Astrocyte (in vitro differentiated cells and primary cell): ENCODE measurements around the gene ISY1. TPM values are rescaled to one million over a fixed set of nuclear protein-coding genes. Genes with fewer than 3 reads are reported as not detected.
"Not testable (repeated sequence)": the region's sequence is repeated elsewhere in the genome, so short reads cannot be mapped to it uniquely, and the experiment has no call there.

Experiments used
- DNase-seq: peaks from one replicate; pipeline ENCODE4 v3.0.0-alpha.2; 2010; ENCODE audit warnings: low read depth
- FAIRE-seq: peaks from 2 replicates; lab custom pipeline; 2011; peaks lifted over from hg19 to GRCh38; lab: Jason Lieb, UNC
- H2AFZ ChIP-seq: 2 replicates; pipeline ENCODE4 v1.6.0; 2012; ENCODE audit warnings: low read depth, low read length, inconsistent platforms
- H3K27ac ChIP-seq: 2 replicates; pipeline ENCODE4 v1.5.1; 2011; ENCODE audit warnings: low read depth, low read length, inconsistent platforms
- H3K27me3 ChIP-seq: 2 replicates; pipeline ENCODE4 v1.6.0; 2011; ENCODE audit warnings: low read length, inconsistent platforms; ENCODE audit not compliant: insufficient read depth
- H3K36me3 ChIP-seq: 2 replicates; pipeline ENCODE4 v1.5.1; 2011; ENCODE audit warnings: low read length, inconsistent platforms; ENCODE audit not compliant: insufficient read depth
- H3K4me1 ChIP-seq: 2 replicates; pipeline ENCODE4 v1.5.1; 2011; ENCODE audit warnings: low read length, inconsistent platforms; ENCODE audit not compliant: insufficient read depth
- H3K4me2 ChIP-seq: 2 replicates; pipeline ENCODE4 v1.6.0; 2012; ENCODE audit warnings: low read length, inconsistent platforms
- H3K4me3 ChIP-seq: 2 replicates; pipeline ENCODE4 v1.5.1; 2011; ENCODE audit warnings: low read depth, mild to moderate bottlenecking, low read length, inconsistent platforms; ENCODE audit not compliant: insufficient read depth
- H3K79me2 ChIP-seq: 2 replicates; pipeline ENCODE4 v1.6.0; 2012; ENCODE audit warnings: mild to moderate bottlenecking, low read length, inconsistent platforms; ENCODE audit not compliant: insufficient read depth
- H3K9ac ChIP-seq: 2 replicates; pipeline ENCODE4 v1.6.0; 2012; ENCODE audit warnings: mild to moderate bottlenecking, low read length, inconsistent platforms
- H3K9me3 ChIP-seq: 2 replicates; pipeline ENCODE4 v1.5.1; 2012; ENCODE audit warnings: low read depth, mild to moderate bottlenecking, low read length, inconsistent platforms; ENCODE audit not compliant: insufficient read depth
- H4K20me1 ChIP-seq: 2 replicates; pipeline ENCODE4 v1.6.0; 2012; ENCODE audit warnings: low read length, inconsistent platforms; ENCODE audit not compliant: insufficient read depth
- H3K27ac Mint-ChIP-seq: one replicate; pipeline ENCODE4 v1.8.0; 2021; ENCODE audit warnings: mild to moderate bottlenecking, mixed read lengths; ENCODE audit not compliant: unreplicated experiment
- H3K27me3 Mint-ChIP-seq: one replicate; pipeline ENCODE4 v1.8.0; 2021; ENCODE audit warnings: low read depth, mixed read lengths; ENCODE audit not compliant: unreplicated experiment
- H3K36me3 Mint-ChIP-seq: one replicate; pipeline ENCODE4 v1.8.0; 2021; ENCODE audit warnings: low read depth, mixed read lengths; ENCODE audit not compliant: unreplicated experiment
- H3K4me1 Mint-ChIP-seq: one replicate; pipeline ENCODE4 v1.8.0; 2021; ENCODE audit warnings: low read depth, mixed read lengths; ENCODE audit not compliant: unreplicated experiment
- H3K4me3 Mint-ChIP-seq: one replicate; pipeline ENCODE4 v1.8.0; 2021; ENCODE audit warnings: mild to moderate bottlenecking, moderate library complexity, mixed read lengths; ENCODE audit not compliant: unreplicated experiment
- H3K9me3 Mint-ChIP-seq: one replicate; pipeline ENCODE4 v1.8.0; 2021; ENCODE audit warnings: mild to moderate bottlenecking, mixed read lengths; ENCODE audit not compliant: unreplicated experiment
- CTCF ChIP-seq: IDR thresholded peaks from 2 replicates; pipeline ENCODE4 v1.5.1; 2011; ENCODE audit warnings: low read depth, mild to moderate bottlenecking, inconsistent platforms, low read length, moderate library complexity; ENCODE audit not compliant: insufficient read depth
- EZH2 ChIP-seq: IDR thresholded peaks from 2 replicates; pipeline ENCODE4 v1.6.1; 2012; ENCODE audit warnings: mild to moderate bottlenecking, low read length, inconsistent platforms; ENCODE audit not compliant: insufficient read depth
- total RNA-seq: library from RNA; stranded (reverse); gene quantifications from 2 replicates; pipeline ENCODE4 v1.2.1, GENCODE V29; 2021

Gene ISY1
- total RNA-seq, 1 donor from 2014 or later: 26.6 TPM

GRCh38 chr3:129139911-129140310 is 21.0 kb downstream of the ISY1 start:
- no peak overlapping the region for H3K4me2 ChIP-seq
- no peaks in the 10 kb centered on the region for H3K9me3 ChIP-seq
- no peaks in the 10 kb centered on the region for H3K79me2 ChIP-seq
- no peaks in the 10 kb centered on the region for H3K27me3 ChIP-seq
- H3K4me3 Mint-ChIP-seq: no peak overlapping the region
- H3K4me1 Mint-ChIP-seq: no peaks in the 10 kb centered on the region
- TF ChIP-seq CTCF: no peak
- no peak for TF ChIP-seq EZH2
- H3K9ac ChIP-seq: no peak overlapping the region
- H4K20me1 ChIP-seq: no peaks in the 10 kb centered on the region
- no peaks in the 10 kb centered on the region for H3K27me3 Mint-ChIP-seq
- DNase-seq (no peak), FAIRE-seq (no peak)
- no peaks in the 10 kb centered on the region for H3K9me3 Mint-ChIP-seq
- H3K4me3 ChIP-seq: no peak overlapping the region
- H3K27ac Mint-ChIP-seq: no peak overlapping the region
- H3K27ac ChIP-seq: no peak overlapping the region
- H3K36me3 ChIP-seq: peaks cover 10% of the 10 kb centered on the region
- H3K4me1 ChIP-seq: no peaks in the 10 kb centered on the region
- no peaks in the 10 kb centered on the region for H3K36me3 Mint-ChIP-seq
- H2AFZ ChIP-seq: no peak overlapping the region

GRCh38 chr3:129136275-129136674 is 24.6 kb downstream of the ISY1 start:
- H3K36me3 ChIP-seq: peaks cover 33% of the 10 kb centered on the region
- not testable (repeated sequence) for H3K79me2 ChIP-seq, H3K4me3 Mint-ChIP-seq, H3K27me3 Mint-ChIP-seq, H4K20me1 ChIP-seq, H2AFZ ChIP-seq, H3K4me1 Mint-ChIP-seq, H3K9me3 ChIP-seq, H3K27ac Mint-ChIP-seq, H3K27me3 ChIP-seq, H3K9me3 Mint-ChIP-seq, H3K27ac ChIP-seq, FAIRE-seq, H3K9ac ChIP-seq, H3K4me2 ChIP-seq, DNase-seq, H3K4me1 ChIP-seq, H3K4me3 ChIP-seq
- H3K36me3 Mint-ChIP-seq: peaks cover 16% of the 10 kb centered on the region

DNA sequence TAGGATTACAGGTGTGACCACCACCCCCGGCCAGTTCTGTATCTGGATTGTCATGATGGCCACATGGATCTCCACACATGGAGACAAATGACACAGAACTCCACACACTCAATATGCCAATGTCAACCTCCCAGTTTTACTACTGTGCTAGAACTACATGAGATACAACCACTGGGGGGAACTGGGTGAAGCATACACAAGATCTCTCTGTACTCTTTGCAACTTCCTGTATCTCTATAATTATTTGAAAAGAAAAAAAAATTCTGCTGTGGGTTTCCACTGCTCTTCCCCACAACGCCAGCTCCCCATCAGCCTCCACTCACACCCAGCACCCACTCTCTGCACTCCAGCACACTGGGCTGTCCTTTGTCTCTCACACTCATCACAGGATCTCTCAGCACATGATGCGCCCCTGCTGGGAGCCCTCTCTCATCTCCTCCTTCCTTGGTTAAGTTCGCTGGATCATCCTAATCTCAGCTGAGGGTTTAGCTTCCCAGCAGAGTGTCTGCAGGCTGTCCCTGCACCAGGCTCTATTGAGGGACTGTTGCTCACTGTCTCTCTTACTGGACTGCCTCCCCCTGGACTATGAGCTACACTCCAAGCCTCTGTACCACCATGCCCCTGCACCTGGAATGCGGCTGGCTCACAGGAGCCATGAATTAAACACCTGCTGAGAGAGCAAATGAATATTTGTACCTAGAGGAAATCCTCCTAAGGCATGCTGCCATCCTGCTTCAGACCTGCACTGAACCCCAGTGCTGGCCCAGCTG is 28.6 kb downstream of the ISY1 start:
- peaks cover 19% of the 10 kb centered on the region for H3K36me3 Mint-ChIP-seq
- Histone ChIP-seq H2AFZ (no peak overlapping the region), H3K4me1 (no peaks in the 10 kb centered on the region), H3K4me2 (no peak overlapping the region), H3K4me3 (no peak overlapping the region), H3K9ac (no peak overlapping the region), H3K36me3 (peaks cover 37% of the 10 kb centered on the region), H3K27ac (no peak overlapping the region), H4K20me1 (no peaks in the 10 kb centered on the region), H3K9me3 (no peaks in the 10 kb centered on the region), H3K27me3 (no peaks in the 10 kb centered on the region), H3K79me2 (no peaks in the 10 kb centered on the region)
- H3K9me3 Mint-ChIP-seq: no peaks in the 10 kb centered on the region
- no peak overlapping the region for H3K4me3 Mint-ChIP-seq
- H3K27me3 Mint-ChIP-seq: no peaks in the 10 kb centered on the region
- no peaks in the 10 kb centered on the region for H3K4me1 Mint-ChIP-seq
- no peak overlapping the region for H3K27ac Mint-ChIP-seq
- DNase-seq (no peak), FAIRE-seq (no peak)
- TF ChIP-seq CTCF: no peak
- no peak for TF ChIP-seq EZH2
